ENCODE data around the gene BIK. TPM values are rescaled to one million over a fixed set of nuclear protein-coding genes. Genes with fewer than 3 reads are reported as not detected.
A peak's percentile ranks its signal among the peaks of the same experiment; 100 is the strongest.
"Not testable (repeated sequence)": the region's sequence is repeated elsewhere in the genome, so short reads cannot be mapped to it uniquely, and the experiment has no call there.

BIK gene, protein sequence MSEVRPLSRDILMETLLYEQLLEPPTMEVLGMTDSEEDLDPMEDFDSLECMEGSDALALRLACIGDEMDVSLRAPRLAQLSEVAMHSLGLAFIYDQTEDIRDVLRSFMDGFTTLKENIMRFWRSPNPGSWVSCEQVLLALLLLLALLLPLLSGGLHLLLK
- total RNA-seq, result 3.6 TPM

- DNase-seq, result no peak
These were observed at the start of gene BIK for GRCh38 chr22:43110444-43110926. BIK (plus strand) TSS chr22:43110750; CDS start chr22:43124023, 13,273 bp downstream.

GRCh38 chr22:43066134-43066533 lies 44.4 kb upstream of the BIK start:
- DNase-seq, result no peak

GRCh38 chr22:43066844-43067385 lies 43.6 kb upstream of the BIK start:
- no peak for DNase-seq

DNA sequence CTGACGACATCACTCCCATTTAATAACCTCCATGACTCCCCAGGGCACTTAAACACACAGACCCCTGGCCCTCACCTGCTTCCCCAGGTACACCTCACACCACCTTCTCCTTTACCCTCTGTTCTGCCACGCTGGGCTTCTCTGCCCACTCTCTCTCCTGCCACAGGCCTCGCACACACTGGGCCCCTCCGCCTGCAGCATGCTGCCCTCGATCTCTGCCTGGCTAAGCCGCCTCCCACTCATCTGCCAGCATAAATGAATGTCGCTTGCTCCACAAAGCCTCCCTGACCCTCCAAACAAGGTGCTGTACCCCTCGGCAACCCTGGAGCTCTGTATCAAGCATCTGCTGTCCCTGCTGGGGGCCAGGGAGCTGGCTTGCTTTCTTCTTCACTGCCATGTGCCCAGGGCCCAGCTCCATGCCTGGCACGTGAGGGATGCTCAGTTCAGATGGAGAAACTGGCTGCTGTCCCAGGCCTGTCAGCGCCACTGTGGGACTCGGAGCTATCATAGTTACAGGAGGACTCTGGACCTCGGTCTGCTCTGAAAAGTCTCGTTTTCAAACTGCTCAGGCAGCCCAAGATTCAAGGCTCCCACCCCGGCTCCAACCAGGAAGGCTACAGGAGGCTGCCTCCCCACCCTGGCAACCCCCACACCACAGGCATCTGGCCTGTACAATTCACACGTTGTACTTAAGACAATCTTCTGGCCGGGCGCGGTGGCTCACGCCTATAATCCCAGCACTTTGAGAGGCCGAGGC lies 33.3 kb upstream of the BIK start:
- DNase-seq, result no peak

- no peak for DNase-seq
These were observed 32.0 kb upstream of the BIK start for GRCh38 chr22:43078522-43078921.

- DNase-seq, result no peak
These were observed 30.8 kb upstream of the BIK start for GRCh38 chr22:43079742-43080141.

DNA sequence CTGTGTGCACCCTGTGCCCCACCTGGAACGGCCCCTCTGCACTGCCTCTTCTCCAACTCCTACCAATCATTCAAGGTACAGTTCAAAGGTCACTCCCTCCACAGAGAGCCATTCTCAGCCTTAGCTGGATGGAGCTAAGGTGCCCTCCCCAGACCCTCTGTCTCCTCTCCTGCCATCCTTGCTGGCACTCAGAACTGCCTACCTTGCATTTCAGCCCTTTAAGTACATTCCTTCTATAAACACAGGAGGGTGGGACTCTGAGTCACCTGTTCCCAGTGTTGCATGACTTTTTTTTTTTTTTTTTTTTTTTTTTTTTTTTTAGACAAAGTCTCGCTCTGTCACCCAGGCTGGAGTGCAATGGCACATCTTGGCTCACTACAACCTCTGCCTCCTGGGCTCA lies 29.9 kb upstream of the BIK start:
- no peak for DNase-seq

GRCh38 chr22:43081968-43082367 lies 28.6 kb upstream of the BIK start:
- DNase-seq, result no peak

- DNase-seq, result no peak
These were observed 24.6 kb upstream of the BIK start for GRCh38 chr22:43085658-43086606.

DNA sequence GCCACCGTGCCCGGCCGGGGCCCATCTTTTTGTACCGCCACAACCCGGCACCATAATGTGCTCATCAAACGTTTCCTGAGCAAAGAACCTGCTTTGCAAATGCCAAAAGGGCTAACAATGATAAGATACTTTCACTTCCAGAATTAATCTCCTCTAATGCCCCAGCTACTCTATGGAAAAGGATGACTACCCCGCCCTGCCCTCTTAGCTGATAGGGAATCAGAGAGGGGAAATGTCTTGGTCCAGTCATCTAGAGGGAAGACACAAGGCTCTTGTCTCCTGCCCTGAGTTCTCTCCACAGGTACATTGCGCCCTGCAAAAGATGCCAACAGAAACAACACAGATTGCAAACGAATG lies 21.9 kb upstream of the BIK start:
- DNase-seq, result no peak

GRCh38 chr22:43088984-43089717 lies 21.4 kb upstream of the BIK start, which contains the start of gene TTLL1:
TTLL1 (minus strand) TSS chr22:43089391; CDS start chr22:43075586, 13,805 bp downstream.
- DNase-seq, result peak; percentile 55

GRCh38 chr22:43090130-43090789 lies 20.3 kb upstream of the BIK start:
- peak; percentile 87 for DNase-seq

DNA sequence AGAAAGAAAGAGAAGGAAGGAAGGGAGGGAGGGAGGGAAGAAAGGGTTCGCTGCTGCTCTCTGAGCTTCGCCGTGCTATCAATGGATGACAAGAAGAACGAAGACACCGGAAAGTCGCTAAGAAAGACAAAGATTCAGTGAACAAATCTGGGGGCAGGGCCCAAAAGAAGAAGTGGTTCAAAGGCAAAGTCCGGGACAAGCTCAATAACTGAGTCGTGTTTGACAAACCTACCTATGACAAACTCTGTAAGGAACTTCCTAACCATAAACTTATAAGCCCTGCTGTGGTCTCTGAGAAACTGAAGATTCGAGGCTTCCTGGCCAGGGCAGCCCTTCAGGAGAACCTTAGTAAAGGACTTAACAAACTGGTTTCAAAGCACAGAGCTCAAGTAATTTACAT lies 18.5 kb upstream of the BIK start:
- no peak for DNase-seq

DNA sequence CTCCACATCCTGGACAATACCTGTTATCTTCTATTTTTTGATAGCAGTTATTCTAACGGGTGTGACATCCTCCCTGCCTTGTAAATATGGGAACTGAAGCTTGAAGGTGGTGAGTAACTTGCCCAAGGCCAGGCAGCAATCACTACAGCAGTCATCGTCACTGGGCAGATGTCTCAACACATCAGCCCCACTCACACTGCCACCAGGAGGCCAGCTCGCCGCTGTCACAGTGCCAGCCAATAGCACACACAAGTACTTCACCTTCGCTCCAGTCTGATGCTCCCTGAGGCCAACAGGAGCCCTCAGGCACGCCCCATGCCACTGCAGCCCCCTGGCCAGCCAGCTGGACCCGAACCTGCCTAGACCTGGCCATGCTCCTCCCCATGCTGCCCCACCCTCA lies 16.5 kb upstream of the BIK start:
- no peak for DNase-seq

GRCh38 chr22:43094551-43094950 lies 16.0 kb upstream of the BIK start:
- no peak for DNase-seq

DNA sequence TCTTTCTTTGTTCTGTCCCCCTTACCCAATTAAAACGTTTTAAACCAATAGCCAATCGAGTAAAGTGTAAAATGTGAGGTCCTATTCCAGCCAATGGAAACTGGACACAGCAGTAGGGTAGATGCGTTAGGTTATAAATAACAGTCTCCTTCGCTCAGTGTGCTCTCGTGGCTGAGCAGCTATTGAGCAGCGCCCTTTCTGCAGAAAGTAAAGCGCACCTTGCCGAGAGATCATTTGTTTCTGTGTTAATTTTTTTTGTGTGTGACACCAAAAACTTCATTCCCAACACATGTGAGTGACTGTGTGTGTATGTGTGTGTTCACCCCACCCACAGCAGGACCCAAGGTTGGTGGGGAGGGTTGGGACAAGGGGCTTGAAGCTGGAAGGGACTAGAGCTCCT lies 14.1 kb upstream of the BIK start:
- DNase-seq, result no peak

DNA sequence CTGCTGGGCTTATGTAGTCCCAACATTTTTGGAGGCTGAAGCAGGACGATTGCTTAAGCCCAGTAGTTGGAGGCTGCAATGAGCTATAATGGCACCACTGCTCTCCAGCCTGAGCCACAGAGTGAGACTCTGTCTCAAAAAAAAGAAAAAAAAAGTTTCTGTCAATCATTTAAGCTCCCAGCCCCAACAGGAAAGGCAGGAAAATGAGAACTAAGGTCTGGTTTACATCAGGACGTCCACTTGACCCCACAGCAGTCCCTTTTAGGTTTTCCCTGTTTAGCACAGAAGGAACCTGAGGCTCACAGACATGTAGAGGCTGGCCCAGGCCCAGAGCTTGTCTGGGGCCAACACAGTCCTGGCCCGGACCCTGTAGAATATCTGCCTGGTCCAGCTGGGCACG lies 12.2 kb upstream of the BIK start:
- no peak for DNase-seq

DNA sequence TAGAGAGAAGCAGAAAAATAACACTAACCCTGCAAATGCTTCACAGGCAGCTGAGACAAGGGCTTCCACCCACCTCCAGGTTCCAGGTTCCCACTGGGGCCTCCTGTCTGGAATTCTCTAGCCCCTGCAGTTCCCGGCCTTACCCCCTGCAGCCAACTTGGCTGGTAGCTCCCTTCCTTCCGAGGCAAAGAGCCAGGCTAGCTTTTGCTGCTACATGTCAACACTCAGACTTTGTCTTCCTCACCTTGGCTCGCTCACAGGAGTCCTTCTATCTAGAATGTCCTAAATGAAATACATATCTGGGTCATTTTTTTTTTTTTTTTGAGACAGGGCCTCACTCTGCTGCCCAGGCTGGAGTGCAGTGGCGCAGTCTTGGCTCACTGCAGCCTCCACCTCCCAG lies 11.5 kb upstream of the BIK start:
- DNase-seq, result no peak

GRCh38 chr22:43100225-43100624 lies 10.3 kb upstream of the BIK start:
- DNase-seq, result no peak

GRCh38 chr22:43101306-43101705 lies 9.2 kb upstream of the BIK start:
- no peak for DNase-seq

GRCh38 chr22:43104056-43104625 lies 6.4 kb upstream of the BIK start:
- not testable (repeated sequence) for DNase-seq

All from skin of body (tissue), 2 donors.